GM21360 (cell line): ENCODE results near the gene GRB10.
"Not testable (repeated sequence)": the region's sequence is repeated elsewhere in the genome, so short reads cannot be mapped to it uniquely, and the experiment has no call there.

Experiments used
- ATAC-seq: cut with Tn5 transposase; IDR thresholded peaks from one replicate; pipeline ENCODE4 v1.9.1; 2021; ENCODE audit warnings: mild to moderate bottlenecking, moderate library complexity; ENCODE audit not compliant: unreplicated experiment

GRB10 gene

GRCh38 chr7:50558294-50559053 lies 224.2 kb downstream of the GRB10 start:
- no peak for ATAC-seq

- ATAC-seq, result no peak
Measured at GRCh38 chr7:50557099-50557498, 225.6 kb downstream of the GRB10 start.

GRCh38 chr7:50556247-50556991 lies 226.3 kb downstream of the GRB10 start:
- ATAC-seq, result no peak

- no peak for ATAC-seq
Measured at GRCh38 chr7:50555594-50556140, 227.0 kb downstream of the GRB10 start.

DNA sequence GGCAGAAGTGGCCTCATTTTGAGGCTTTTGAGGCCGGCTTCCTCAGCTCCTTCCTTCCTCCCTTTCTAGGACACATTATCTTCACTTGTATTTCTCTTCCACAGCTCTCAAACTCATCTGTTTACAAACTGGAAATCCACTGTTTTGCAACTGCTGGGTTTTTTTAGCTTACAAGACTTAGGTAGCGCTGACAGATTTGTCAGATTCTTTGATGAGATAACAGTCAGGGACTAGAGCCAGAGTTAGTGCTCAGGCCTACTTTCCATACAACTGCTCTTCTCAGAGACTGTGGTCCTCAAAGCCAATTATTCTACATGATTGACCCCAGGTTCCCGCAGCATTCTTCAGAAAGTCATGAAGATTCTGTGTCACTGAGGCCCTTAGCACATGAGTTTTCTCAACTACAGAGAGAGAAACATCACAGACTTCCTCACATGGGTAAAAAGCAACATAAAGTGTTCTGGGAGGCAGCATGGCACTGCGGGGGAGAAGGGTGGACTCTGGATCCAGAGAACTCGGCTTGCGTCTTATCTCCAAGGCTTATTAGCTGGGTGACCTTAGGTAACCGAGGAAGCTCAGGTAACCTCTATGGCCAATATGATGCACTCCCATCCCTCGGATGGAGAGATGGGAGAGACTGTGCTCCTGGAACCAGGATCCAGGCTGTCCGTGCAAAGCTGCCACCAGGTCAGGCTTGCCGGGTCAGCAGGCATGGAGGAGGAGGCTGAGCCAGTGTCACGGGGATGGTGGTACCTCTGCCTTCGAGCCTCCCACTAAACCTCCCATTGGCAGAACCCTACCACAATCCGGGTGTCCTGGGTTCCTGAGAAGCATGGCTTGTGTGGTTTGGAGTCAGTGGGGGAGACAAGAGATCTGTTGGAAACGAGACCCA lies 228.0 kb downstream of the GRB10 start:
- ATAC-seq, result no peak

GRCh38 chr7:50553973-50554372 lies 228.7 kb downstream of the GRB10 start:
- no peak for ATAC-seq

- ATAC-seq, result no peak
Measured at GRCh38 chr7:50552921-50553320, 229.8 kb downstream of the GRB10 start.

DNA sequence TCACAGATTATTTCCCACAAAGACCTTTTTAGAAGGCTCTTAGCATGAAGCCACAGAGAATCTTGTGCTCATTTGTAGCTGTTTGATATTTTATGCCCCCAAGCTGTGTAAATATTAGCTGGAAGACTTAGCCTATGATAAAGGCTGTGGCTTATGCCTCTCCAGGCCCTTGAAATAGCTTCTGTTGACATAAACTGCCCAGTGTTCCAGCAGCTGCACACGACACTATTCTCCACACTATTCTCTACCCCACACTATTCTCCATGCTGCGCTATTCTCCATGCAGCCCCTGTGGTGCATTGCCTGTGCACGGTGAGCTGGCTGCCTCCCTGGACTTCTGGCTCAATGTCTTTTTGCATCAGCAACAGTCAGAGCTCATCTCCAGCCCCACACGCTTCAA lies 230.6 kb downstream of the GRB10 start:
- no peak for ATAC-seq

GRCh38 chr7:50545613-50546012 lies 237.1 kb downstream of the GRB10 start:
- not testable (repeated sequence) for ATAC-seq

- ATAC-seq, result no peak
Measured at GRCh38 chr7:50544992-50545391, 237.7 kb downstream of the GRB10 start.

GRCh38 chr7:50543776-50544442 lies 238.8 kb downstream of the GRB10 start:
- ATAC-seq, result no peak

- ATAC-seq, result no peak
Measured at GRCh38 chr7:50542132-50542531, 240.6 kb downstream of the GRB10 start.

GRCh38 chr7:50540785-50541579 lies 241.7 kb downstream of the GRB10 start:
- ATAC-seq, result no peak
